K562 (cell line): Measurements from ENCODE around the gene CELF6. TPM values are rescaled to one million over a fixed set of nuclear protein-coding genes. Genes with fewer than 3 reads are reported as not detected.

Experiments used
- KLF1 ChIP-seq: fragments of 450-650 bp; IDR thresholded peaks from 2 replicates; pipeline ENCODE4 v1.6.1; 2016; ENCODE audit warnings: missing genetic modification characterization, missing compliant biosample characterization
- SETDB1 ChIP-seq: IDR thresholded peaks from one replicate; pipeline ENCODE4 v1.6.1; 2012; ENCODE audit warnings: low read length, control low read depth, inconsistent platforms
- polyA plus RNA-seq, 8 experiments: library from polyadenylated mRNA; depleted of rRNA in 4 of 8; stranded (reverse) in 5 of 8; unstranded in 3 of 8; fragments of >200 nt; fragmentation: Nextera tagmentation in 2 of 8; fragmentation: Illumina TruSeq in 1 of 8; extraction: Ambion mirVana in 2 of 8; extraction: Trizol in 1 of 8; gene quantifications; 2 replicates each; pipeline versions ENCODE4 v1.2.1 to v1.2.3, GENCODE V29; 2011 to 2014; ENCODE audit warnings: inconsistent platforms in 1 of 8, missing spikeins in 1 of 8
- total RNA-seq, 7 experiments: library from RNA; depleted of rRNA in 6 of 7; stranded (reverse); fragments of >200 nt in 6 of 7; fragmentation: Illumina TruSeq in 2 of 7; extraction: Trizol in 2 of 7; gene quantifications; 2 replicates each; pipeline versions ENCODE4 v1.2.1 to v1.2.3, GENCODE V29; 2011 to 2021; ENCODE audit warnings: low replicate concordance in 1 of 7
- TF ChIP-seq, protein P1 (sequence below): sonication (generic); formaldehyde crosslinking; IDR thresholded peaks from 2 replicates; pipeline ENCODE4 v1.4.0; 2020; ENCODE audit warnings: mild to moderate bottlenecking, missing genetic modification reagents
- TF ChIP-seq, protein P2 (sequence below): fragments of 450-650 bp; IDR thresholded peaks from 2 replicates; pipeline ENCODE4 v1.6.1; 2016; ENCODE audit warnings: mild to moderate bottlenecking, moderate library complexity

CELF6 gene
- total and polyA plus RNA-seq, 9 of the 15 experiments (the other 6 are each of a cell fraction or from before 2014, with no cell fraction given): 0.01 to 0.11 TPM; not detected in 7

DNA sequence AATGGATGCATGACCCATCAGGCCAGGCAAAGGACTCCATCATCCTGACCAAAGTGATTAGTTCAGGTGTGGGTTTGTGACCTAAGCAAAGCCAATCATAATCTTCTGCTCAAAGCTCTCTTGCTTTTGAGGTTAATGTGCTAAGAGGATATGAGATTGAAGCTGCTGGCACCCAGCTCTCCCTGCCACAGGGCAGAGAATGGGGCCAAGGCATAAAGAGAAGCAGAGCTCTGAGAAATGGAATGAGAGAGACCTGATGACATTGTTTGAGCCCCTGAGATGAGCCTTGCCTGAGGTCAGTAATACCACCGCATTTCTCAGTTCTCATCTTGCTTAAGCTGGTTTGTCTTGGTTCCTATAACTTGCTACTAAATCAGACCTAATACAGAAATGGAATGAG, 41.2 kb downstream of the CELF6 start (continued):
- TF ChIP-seq, protein P1, sequence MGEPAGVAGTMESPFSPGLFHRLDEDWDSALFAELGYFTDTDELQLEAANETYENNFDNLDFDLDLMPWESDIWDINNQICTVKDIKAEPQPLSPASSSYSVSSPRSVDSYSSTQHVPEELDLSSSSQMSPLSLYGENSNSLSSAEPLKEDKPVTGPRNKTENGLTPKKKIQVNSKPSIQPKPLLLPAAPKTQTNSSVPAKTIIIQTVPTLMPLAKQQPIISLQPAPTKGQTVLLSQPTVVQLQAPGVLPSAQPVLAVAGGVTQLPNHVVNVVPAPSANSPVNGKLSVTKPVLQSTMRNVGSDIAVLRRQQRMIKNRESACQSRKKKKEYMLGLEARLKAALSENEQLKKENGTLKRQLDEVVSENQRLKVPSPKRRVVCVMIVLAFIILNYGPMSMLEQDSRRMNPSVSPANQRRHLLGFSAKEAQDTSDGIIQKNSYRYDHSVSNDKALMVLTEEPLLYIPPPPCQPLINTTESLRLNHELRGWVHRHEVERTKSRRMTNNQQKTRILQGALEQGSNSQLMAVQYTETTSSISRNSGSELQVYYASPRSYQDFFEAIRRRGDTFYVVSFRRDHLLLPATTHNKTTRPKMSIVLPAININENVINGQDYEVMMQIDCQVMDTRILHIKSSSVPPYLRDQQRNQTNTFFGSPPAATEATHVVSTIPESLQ: no peak
- TF ChIP-seq KLF1 (tag) (no peak), SETDB1 (no peak)
- TF ChIP-seq, protein P2, sequence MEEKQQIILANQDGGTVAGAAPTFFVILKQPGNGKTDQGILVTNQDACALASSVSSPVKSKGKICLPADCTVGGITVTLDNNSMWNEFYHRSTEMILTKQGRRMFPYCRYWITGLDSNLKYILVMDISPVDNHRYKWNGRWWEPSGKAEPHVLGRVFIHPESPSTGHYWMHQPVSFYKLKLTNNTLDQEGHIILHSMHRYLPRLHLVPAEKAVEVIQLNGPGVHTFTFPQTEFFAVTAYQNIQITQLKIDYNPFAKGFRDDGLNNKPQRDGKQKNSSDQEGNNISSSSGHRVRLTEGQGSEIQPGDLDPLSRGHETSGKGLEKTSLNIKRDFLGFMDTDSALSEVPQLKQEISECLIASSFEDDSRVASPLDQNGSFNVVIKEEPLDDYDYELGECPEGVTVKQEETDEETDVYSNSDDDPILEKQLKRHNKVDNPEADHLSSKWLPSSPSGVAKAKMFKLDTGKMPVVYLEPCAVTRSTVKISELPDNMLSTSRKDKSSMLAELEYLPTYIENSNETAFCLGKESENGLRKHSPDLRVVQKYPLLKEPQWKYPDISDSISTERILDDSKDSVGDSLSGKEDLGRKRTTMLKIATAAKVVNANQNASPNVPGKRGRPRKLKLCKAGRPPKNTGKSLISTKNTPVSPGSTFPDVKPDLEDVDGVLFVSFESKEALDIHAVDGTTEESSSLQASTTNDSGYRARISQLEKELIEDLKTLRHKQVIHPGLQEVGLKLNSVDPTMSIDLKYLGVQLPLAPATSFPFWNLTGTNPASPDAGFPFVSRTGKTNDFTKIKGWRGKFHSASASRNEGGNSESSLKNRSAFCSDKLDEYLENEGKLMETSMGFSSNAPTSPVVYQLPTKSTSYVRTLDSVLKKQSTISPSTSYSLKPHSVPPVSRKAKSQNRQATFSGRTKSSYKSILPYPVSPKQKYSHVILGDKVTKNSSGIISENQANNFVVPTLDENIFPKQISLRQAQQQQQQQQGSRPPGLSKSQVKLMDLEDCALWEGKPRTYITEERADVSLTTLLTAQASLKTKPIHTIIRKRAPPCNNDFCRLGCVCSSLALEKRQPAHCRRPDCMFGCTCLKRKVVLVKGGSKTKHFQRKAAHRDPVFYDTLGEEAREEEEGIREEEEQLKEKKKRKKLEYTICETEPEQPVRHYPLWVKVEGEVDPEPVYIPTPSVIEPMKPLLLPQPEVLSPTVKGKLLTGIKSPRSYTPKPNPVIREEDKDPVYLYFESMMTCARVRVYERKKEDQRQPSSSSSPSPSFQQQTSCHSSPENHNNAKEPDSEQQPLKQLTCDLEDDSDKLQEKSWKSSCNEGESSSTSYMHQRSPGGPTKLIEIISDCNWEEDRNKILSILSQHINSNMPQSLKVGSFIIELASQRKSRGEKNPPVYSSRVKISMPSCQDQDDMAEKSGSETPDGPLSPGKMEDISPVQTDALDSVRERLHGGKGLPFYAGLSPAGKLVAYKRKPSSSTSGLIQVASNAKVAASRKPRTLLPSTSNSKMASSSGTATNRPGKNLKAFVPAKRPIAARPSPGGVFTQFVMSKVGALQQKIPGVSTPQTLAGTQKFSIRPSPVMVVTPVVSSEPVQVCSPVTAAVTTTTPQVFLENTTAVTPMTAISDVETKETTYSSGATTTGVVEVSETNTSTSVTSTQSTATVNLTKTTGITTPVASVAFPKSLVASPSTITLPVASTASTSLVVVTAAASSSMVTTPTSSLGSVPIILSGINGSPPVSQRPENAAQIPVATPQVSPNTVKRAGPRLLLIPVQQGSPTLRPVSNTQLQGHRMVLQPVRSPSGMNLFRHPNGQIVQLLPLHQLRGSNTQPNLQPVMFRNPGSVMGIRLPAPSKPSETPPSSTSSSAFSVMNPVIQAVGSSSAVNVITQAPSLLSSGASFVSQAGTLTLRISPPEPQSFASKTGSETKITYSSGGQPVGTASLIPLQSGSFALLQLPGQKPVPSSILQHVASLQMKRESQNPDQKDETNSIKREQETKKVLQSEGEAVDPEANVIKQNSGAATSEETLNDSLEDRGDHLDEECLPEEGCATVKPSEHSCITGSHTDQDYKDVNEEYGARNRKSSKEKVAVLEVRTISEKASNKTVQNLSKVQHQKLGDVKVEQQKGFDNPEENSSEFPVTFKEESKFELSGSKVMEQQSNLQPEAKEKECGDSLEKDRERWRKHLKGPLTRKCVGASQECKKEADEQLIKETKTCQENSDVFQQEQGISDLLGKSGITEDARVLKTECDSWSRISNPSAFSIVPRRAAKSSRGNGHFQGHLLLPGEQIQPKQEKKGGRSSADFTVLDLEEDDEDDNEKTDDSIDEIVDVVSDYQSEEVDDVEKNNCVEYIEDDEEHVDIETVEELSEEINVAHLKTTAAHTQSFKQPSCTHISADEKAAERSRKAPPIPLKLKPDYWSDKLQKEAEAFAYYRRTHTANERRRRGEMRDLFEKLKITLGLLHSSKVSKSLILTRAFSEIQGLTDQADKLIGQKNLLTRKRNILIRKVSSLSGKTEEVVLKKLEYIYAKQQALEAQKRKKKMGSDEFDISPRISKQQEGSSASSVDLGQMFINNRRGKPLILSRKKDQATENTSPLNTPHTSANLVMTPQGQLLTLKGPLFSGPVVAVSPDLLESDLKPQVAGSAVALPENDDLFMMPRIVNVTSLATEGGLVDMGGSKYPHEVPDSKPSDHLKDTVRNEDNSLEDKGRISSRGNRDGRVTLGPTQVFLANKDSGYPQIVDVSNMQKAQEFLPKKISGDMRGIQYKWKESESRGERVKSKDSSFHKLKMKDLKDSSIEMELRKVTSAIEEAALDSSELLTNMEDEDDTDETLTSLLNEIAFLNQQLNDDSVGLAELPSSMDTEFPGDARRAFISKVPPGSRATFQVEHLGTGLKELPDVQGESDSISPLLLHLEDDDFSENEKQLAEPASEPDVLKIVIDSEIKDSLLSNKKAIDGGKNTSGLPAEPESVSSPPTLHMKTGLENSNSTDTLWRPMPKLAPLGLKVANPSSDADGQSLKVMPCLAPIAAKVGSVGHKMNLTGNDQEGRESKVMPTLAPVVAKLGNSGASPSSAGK: no peak
